Erythroblast (primary cell): ENCODE results near the gene CTAGE6.
"Not testable (repeated sequence)": the region's sequence is repeated elsewhere in the genome, so short reads cannot be mapped to it uniquely, and the experiment has no call there.

ENCODE experiments used
- GATA1 ChIP-seq: IDR thresholded peaks from 2 replicates; pipeline ENCODE4 v1.6.1; 2011; ENCODE audit warnings: low read depth, mild to moderate bottlenecking, control low read depth, low read length, moderate library complexity
- POLR2A ChIP-seq: IDR thresholded peaks from 2 replicates; pipeline ENCODE4 v1.6.1; 2011; ENCODE audit warnings: mild to moderate bottlenecking, low read length

DNA sequence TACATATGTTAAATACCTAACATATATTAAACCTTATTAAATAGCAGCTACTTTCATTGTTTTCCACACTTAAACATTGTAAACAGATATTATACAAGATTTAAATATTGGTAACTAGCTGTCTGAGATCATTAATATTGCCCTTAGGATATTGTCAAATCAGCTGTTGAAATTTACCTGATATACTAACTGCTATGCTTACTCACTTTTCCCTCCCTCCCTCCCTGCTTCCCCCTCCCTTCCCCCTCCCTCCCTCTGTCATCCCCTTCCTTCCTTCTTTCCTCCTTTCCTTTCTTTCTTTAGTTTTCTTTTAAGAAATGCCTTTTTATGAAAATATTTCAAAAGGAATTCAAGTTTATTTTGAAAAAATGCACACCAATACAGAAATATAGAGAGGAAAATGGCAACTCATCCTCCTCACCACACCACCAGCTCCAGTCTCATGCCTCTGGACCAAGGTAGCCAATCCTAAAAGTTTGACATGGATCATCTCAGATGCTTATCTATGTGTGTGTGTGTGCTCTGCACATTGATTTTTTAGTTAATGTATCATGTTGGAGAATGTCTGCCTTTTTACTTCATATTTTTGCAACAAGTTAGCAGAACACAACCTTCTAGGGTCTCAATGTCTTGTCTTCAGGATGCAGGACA is 41.8 kb downstream of the CTAGE6 start:
- TF ChIP-seq POLR2A, GATA1: not testable (repeated sequence)
